ENCODE results near the gene NME4.
"Not testable (repeated sequence)": the region's sequence is repeated elsewhere in the genome, so short reads cannot be mapped to it uniquely, and the experiment has no call there.

- TF ChIP-seq EZH2 (IDR thresholded peaks at IDR 0.05; ENCODE audit: borderline replicate concordance, insufficient read depth, low read depth, low read length, poor library complexity, severe bottlenecking); CTCF (IDR thresholded peaks at IDR 0.05): not testable (repeated sequence)
These were observed 9.0 kb upstream of the NME4 start for GRCh38 chr16:387761-388666.
